Retinal pigment epithelial cell (primary cell): Measurements from ENCODE around the gene MMP20.

Experiments used
- DNase-seq: peaks from one replicate; pipeline ENCODE4 v3.0.0-alpha.2; 2010; ENCODE audit warnings: low read depth
- H3K4me3 ChIP-seq: 2 replicates; pipeline ENCODE4 v1.5.1; 2011; ENCODE audit warnings: mild to moderate bottlenecking, low read length, control low read depth, moderate library complexity
- TF ChIP-seq, protein P1 (sequence below): conservative IDR thresholded peaks from 2 replicates; pipeline ENCODE4 v1.5.1; 2011; ENCODE audit warnings: low read depth, low read length, control low read depth, inconsistent platforms

MMP20 gene

GRCh38 chr11:102604875-102605274 is 20.3 kb downstream of the MMP20 start:
- TF ChIP-seq, protein P1, sequence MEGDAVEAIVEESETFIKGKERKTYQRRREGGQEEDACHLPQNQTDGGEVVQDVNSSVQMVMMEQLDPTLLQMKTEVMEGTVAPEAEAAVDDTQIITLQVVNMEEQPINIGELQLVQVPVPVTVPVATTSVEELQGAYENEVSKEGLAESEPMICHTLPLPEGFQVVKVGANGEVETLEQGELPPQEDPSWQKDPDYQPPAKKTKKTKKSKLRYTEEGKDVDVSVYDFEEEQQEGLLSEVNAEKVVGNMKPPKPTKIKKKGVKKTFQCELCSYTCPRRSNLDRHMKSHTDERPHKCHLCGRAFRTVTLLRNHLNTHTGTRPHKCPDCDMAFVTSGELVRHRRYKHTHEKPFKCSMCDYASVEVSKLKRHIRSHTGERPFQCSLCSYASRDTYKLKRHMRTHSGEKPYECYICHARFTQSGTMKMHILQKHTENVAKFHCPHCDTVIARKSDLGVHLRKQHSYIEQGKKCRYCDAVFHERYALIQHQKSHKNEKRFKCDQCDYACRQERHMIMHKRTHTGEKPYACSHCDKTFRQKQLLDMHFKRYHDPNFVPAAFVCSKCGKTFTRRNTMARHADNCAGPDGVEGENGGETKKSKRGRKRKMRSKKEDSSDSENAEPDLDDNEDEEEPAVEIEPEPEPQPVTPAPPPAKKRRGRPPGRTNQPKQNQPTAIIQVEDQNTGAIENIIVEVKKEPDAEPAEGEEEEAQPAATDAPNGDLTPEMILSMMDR: no peak
- H3K4me3 ChIP-seq: no peak overlapping the region
- DNase-seq: no peak

DNA sequence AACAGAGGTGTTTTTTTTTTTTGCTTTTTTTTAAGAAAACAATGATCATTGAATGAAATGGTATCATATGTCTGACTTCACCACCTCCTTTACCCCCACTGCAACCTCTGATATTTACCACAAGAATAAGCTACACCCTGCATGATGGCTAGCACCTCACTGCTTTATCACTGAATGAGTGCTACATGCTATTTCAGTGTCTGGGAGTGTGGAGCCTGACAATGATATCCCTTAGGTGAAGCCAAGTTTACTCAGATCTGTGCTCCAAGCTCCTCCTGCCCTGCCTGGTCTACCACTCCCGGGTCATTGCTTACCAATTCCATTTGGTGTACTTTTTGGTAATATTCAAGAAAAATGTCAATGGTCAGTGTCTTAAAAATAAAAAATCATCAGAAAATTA is 21.1 kb downstream of the MMP20 start:
- no peak overlapping the region for H3K4me3 ChIP-seq
- TF ChIP-seq, protein P1: no peak
- DNase-seq: no peak

- DNase-seq: no peak
- TF ChIP-seq, protein P1: no peak
- no peak overlapping the region for H3K4me3 ChIP-seq
These were observed 21.6 kb downstream of the MMP20 start for GRCh38 chr11:102603576-102603975.

- TF ChIP-seq, protein P1: no peak
- no peak overlapping the region for H3K4me3 ChIP-seq
- peak; percentile 79 for DNase-seq
These were observed 22.0 kb downstream of the MMP20 start for GRCh38 chr11:102603091-102603490.

- TF ChIP-seq, protein P1: no peak
- DNase-seq: no peak
- H3K4me3 ChIP-seq: no peak overlapping the region
These were observed 24.5 kb downstream of the MMP20 start for GRCh38 chr11:102600666-102601065.

DNA sequence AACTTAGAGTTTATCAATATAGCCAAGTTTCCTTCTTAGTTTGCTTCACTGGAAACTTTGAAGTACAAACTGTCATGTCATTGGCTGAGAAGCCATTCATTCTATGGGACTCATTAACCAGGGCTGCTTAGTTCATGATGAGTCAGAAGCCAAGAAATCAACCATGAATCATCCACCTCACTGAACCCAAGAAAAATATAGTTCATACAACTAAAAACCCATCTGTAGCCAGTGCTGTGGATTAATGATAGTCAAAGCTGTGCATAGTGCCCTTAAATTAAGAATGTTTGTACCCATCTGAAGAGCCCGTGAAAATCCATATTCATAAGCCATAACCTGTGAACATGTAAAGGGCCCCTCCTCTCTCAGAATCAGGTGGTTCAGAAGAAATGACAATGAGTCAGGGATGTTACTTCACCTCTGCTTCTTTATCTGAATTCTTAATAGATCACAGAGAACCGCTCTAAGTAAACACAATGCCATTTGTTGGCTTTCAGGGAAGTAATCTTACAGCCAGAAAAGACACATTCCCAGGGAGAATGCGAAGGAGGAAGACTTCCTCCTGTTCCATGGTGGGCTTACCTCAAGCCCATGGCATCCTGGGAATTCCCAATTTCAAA is 25.4 kb downstream of the MMP20 start:
- TF ChIP-seq, protein P1: no peak
- H3K4me3 ChIP-seq: no peak overlapping the region
- peak; percentile 90 for DNase-seq

DNA sequence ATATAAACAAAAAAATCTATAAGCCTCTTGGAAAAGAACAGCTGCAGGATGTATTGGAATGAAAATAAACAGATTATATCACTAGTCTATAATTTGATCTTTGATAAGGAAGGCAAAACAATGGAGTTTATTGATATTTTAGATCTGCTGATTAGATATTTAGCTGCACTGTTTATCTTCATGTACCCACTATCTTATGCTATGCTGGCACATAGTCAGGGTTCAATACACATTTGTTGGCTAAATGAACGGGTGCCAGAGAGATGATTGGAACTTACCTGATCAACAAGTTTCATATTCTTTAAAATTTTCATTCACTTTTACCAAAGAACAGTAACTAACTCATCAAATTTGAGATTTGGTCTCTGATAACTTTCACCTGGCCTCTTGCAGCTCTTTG is 26.9 kb downstream of the MMP20 start:
- no peak overlapping the region for H3K4me3 ChIP-seq
- TF ChIP-seq, protein P1: no peak
- no peak for DNase-seq
